Caco-2 (cell line): ENCODE measurements around the gene ABCG5. TPM values are rescaled to one million over a fixed set of nuclear protein-coding genes. Genes with fewer than 3 reads are reported as not detected.

Experiments
- Bru-seq: library from RNA; stranded (reverse); fragments of 400-500 nt; gene quantifications from one replicate; lab custom pipeline; 2021; lab: Mats Ljungman, UMichigan
- BruChase-seq, 2 experiments: library from RNA; stranded (reverse); fragments of 400-500 nt; gene quantifications; one replicate each; lab custom pipeline; 2021; lab: Mats Ljungman, UMichigan
- BruUV-seq: library from RNA; stranded (reverse); fragments of 400-500 nt; replicated peaks from 2 replicates; lab custom pipeline; 2021; lab: Mats Ljungman, UMichigan
- CTCF ChIA-PET: fragments of 300-600 bp; sonication (Branson Sonifier 250); formaldehyde crosslinking; loops from one replicate; lab custom pipeline; 2022; ENCODE audit warnings: antibody characterized with exemption; lab: Charles Lee
- POLR2A ChIA-PET: fragments of 300-600 bp; sonication (Branson Sonifier 250); formaldehyde crosslinking; loops from one replicate; lab custom pipeline; 2022; ENCODE audit warnings: antibody characterized with exemption; lab: Charles Lee
- DNase-seq, 2 experiments: peaks; one replicate each; pipeline versions ENCODE4 v3.0.0 to v3.0.0-alpha.2; 2020 to 2022
- H3K27me3 ChIP-seq: replicated peaks from 2 replicates; pipeline ENCODE4 v1.6.0; 2011; ENCODE audit warnings: low read length; ENCODE audit not compliant: control insufficient read depth, insufficient read depth
- H3K36me3 ChIP-seq: 2 replicates; pipeline ENCODE4 v1.5.1; 2011; ENCODE audit warnings: low read length; ENCODE audit not compliant: control insufficient read depth, insufficient read depth
- H3K4me1 ChIP-seq: fragments of 250-450 bp; sonication (Bioruptor Pico); 2 replicates; pipeline ENCODE4 v1.5.1; 2020; ENCODE audit warnings: mild to moderate bottlenecking
- H3K4me3 ChIP-seq: 2 replicates; pipeline ENCODE4 v1.5.1; 2011; ENCODE audit warnings: low read depth, mild to moderate bottlenecking, control low read depth, low read length
- H3K9me3 ChIP-seq: fragments of 250-450 bp; sonication (Bioruptor Pico); 2 replicates; pipeline ENCODE4 v1.5.1; 2020; ENCODE audit warnings: mild to moderate bottlenecking, moderate library complexity
- H3K27ac Mint-ChIP-seq: one replicate; pipeline ENCODE4 v1.8.0; 2022; ENCODE audit warnings: mixed read lengths; ENCODE audit not compliant: unreplicated experiment
- H3K27me3 Mint-ChIP-seq: one replicate; pipeline ENCODE4 v1.8.0; 2022; ENCODE audit warnings: mixed read lengths; ENCODE audit not compliant: insufficient read depth, unreplicated experiment
- H3K36me3 Mint-ChIP-seq: one replicate; pipeline ENCODE4 v1.8.0; 2022; ENCODE audit warnings: mild to moderate bottlenecking, mixed read lengths; ENCODE audit not compliant: insufficient read depth, unreplicated experiment
- H3K4me1 Mint-ChIP-seq: one replicate; pipeline ENCODE4 v1.8.0; 2022; ENCODE audit warnings: low read depth, mixed read lengths; ENCODE audit not compliant: unreplicated experiment
- H3K4me3 Mint-ChIP-seq: one replicate; pipeline ENCODE4 v1.8.0; 2022; ENCODE audit warnings: mild to moderate bottlenecking, moderate library complexity, mixed read lengths; ENCODE audit not compliant: unreplicated experiment
- H3K9me3 Mint-ChIP-seq: one replicate; pipeline ENCODE4 v1.8.0; 2022; ENCODE audit warnings: mixed read lengths; ENCODE audit not compliant: unreplicated experiment
- intact Hi-C: fragments of 100-400 bp; cut with micrococcal nuclease; formaldehyde crosslinking; loops from one replicate; pipeline ENCODE4 v1.10.0; 2022; ENCODE audit not compliant: unreplicated experiment
- long read RNA-seq: library from polyadenylated mRNA; stranded (forward); transcript quantifications from one replicate; pipeline ENCODE4 v2.0.0, GENCODE V29; 2022
- total RNA-seq: library from RNA; stranded (reverse); gene quantifications from 2 replicates; pipeline ENCODE4 v1.2.3, GENCODE V29; 2022
- TF ChIP-seq, protein P1 (sequence below), 2 experiments: fragments of 200-600 bp in 1 of 2; IDR thresholded peaks; 1 replicate in 1 of 2; 2 replicates in 1 of 2; pipeline versions ENCODE4 v1.5.1 to v1.8.0; 2011 to 2022; ENCODE audit warnings: antibody characterized with exemption in 1 of 2, control low read depth in 1 of 2, inconsistent platforms in 1 of 2, low read depth in 1 of 2, low read length in 1 of 2, mild to moderate bottlenecking in 1 of 2, moderate library complexity in 1 of 2; ENCODE audit not compliant: insufficient read depth in 1 of 2, severe bottlenecking in 1 of 2, unreplicated experiment in 1 of 2

ABCG5 gene
- total RNA-seq (not detected in 2 replicates), Bru-seq, nascent RNA (percentile 12 among the genes with signal in this experiment), BruChase-seq, experiment 1, labeled RNA remaining after a 2-hour chase (percentile 16 among the genes with signal in this experiment), BruChase-seq, experiment 2, labeled RNA remaining after a 6-hour chase (percentile 24 among the genes with signal in this experiment)
- long read RNA-seq, result 0 reads

DNA sequence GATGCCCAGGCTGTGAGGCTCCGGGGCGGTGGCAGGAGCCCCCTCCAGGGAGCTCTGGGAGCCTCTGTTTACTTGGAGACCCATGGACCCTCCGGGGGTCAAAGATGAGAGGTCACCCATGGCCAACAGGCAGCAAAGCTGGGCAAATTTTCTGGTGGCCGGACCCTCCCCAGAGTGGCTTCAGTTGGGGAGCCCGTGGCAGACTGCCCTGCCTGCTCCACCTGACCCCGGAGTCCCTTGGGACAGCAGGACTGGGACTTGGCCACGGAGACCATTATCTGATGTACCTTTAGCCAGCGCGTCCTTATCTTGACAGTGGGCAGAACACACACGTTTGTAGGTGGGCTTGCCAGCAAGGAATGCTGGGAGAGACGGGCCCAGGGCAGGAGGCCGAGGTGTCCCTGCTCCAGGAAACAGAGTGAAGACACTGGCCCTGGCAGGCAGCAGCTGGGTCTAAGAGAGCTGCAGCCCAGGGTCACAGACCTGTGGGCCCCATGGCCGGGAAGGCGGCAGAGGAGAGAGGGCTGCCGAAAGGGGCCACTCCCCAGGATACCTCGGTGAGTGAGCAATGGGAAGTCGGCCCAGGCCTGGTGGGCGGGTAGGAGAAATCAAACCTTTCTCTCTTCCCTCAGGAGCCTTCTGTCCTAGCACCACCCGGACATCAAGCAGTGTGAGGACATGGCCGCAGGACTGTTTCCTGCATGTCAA is at the start of gene ABCG5, which contains the start of gene ABCG8:
Gene ABCG5, minus strand, starts transcription at position 280 of the 708 bp plus-strand sequence. Its CDS starts 160 bp downstream, at position 120.
Gene ABCG8, plus strand, starts transcription at position 412 of the 708 bp plus-strand sequence. Its CDS starts 83 bp downstream, at position 495.
- DNase-seq, result no peak
- H3K36me3 ChIP-seq, result no peaks in the 10 kb centered on the region
- ChIA-PET POLR2A (no interaction called here), CTCF (no interaction called here)
- no peak within 1 kb of the TSS for H3K27ac Mint-ChIP-seq
- no peaks in the 10 kb centered on the region for H3K4me1 ChIP-seq
- no peaks in the 10 kb centered on the region for H3K9me3 ChIP-seq
- no peaks in the 10 kb centered on the region for H3K9me3 Mint-ChIP-seq
- no peaks in the 10 kb centered on the region for H3K27me3 Mint-ChIP-seq
- intact Hi-C loops, result no loop called here
- H3K36me3 Mint-ChIP-seq, result no peaks in the 10 kb centered on the region
- TF ChIP-seq, protein P1, sequence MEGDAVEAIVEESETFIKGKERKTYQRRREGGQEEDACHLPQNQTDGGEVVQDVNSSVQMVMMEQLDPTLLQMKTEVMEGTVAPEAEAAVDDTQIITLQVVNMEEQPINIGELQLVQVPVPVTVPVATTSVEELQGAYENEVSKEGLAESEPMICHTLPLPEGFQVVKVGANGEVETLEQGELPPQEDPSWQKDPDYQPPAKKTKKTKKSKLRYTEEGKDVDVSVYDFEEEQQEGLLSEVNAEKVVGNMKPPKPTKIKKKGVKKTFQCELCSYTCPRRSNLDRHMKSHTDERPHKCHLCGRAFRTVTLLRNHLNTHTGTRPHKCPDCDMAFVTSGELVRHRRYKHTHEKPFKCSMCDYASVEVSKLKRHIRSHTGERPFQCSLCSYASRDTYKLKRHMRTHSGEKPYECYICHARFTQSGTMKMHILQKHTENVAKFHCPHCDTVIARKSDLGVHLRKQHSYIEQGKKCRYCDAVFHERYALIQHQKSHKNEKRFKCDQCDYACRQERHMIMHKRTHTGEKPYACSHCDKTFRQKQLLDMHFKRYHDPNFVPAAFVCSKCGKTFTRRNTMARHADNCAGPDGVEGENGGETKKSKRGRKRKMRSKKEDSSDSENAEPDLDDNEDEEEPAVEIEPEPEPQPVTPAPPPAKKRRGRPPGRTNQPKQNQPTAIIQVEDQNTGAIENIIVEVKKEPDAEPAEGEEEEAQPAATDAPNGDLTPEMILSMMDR (IDR thresholded peaks at IDR 0.05; ENCODE audit: insufficient read depth in 1 of 2, low read depth in 1 of 2, low read length in 1 of 2, severe bottlenecking in 1 of 2, unreplicated experiment in 1 of 2), result no peak
- no TSS peak for BruUV-seq
- no peak within 1 kb of the TSS for H3K4me3 Mint-ChIP-seq
- no peaks in the 10 kb centered on the region for H3K4me1 Mint-ChIP-seq
- H3K4me3 ChIP-seq, result no peak within 1 kb of the TSS
- H3K27me3 ChIP-seq, result no peaks in the 10 kb centered on the region

DNA sequence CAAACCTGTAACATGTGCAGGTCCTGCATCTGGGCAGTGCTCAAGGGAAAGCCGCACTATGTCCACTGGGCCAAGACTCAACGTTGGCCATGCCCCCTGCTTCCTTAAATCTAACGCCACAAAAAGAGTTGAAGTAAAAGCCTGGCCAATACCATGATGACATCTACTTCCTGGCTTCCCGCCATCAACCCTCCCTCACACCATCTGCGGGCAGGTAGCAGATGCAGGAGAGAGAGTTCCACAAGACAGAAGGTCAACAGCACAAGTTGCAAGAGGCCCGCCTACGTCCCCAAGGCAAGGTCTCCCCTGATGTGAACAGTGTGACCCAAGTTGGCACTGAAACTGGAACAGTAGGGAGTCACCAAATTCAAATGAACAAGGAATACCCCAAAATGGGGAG is 48.5 kb upstream of the ABCG5 start:
- Mint-ChIP-seq H3K36me3 (peaks cover 99% of the 10 kb centered on the region), H3K27me3 (no peaks in the 10 kb centered on the region), H3K4me3 (no peak overlapping the region), H3K27ac (no peak overlapping the region), H3K9me3 (no peaks in the 10 kb centered on the region), H3K4me1 (peaks cover 7% of the 10 kb centered on the region)
- POLR2A ChIA-PET, result no interaction called here
- no peaks in the 10 kb centered on the region; the same call in 1 of the 2 replicates for H3K36me3 ChIP-seq
- H3K9me3 ChIP-seq, result no peaks in the 10 kb centered on the region
- no TSS peak for BruUV-seq
- no peak for DNase-seq
- no peak overlapping the region for H3K4me3 ChIP-seq
- no peaks in the 10 kb centered on the region for H3K27me3 ChIP-seq
- intact Hi-C loops, result no loop called here
- CTCF ChIA-PET, result no interaction called here
- TF ChIP-seq, protein P1 (IDR thresholded peaks at IDR 0.05; ENCODE audit: insufficient read depth in 1 of 2, low read depth in 1 of 2, low read length in 1 of 2, severe bottlenecking in 1 of 2, unreplicated experiment in 1 of 2), result no peak
- no peaks in the 10 kb centered on the region for H3K4me1 ChIP-seq

DNA sequence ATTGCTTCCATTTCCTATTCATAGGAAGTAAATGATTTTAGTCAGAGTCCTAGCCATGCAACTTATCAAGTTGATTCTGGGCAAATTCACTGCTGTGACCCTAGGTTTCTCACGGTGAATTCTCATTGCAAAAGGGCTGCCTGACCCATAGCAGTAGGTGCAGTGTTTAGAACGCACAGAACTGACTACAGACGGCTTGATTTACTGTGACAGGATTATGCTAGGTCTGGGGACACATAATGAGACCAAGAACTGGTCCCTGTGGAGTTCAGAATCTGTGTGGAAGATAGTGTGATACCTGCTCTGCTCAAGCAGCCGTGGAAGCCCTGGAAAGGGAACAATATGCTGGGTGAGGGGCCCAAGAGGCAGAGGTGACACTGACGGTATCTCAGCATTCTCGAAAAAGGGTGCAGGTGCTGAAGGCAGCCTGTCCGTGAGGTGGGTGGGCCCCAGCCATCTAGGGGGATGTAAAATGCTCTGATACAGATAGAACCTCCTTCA is 46.5 kb upstream of the ABCG5 start:
- Histone ChIP-seq H3K4me3 (no peak overlapping the region), H3K36me3 (no peaks in the 10 kb centered on the region; the same call in 1 of the 2 replicates), H3K9me3 (no peaks in the 10 kb centered on the region), H3K27me3 (no peaks in the 10 kb centered on the region), H3K4me1 (no peaks in the 10 kb centered on the region; the same call in 1 of the 2 replicates)
- no TSS peak for BruUV-seq
- Mint-ChIP-seq H3K27ac (peak overlapping the region; percentile 42), H3K9me3 (no peaks in the 10 kb centered on the region), H3K36me3 (peaks cover 87% of the 10 kb centered on the region), H3K27me3 (no peaks in the 10 kb centered on the region), H3K4me1 (peaks cover 10% of the 10 kb centered on the region), H3K4me3 (no peak overlapping the region)
- CTCF ChIA-PET, result no interaction called here
- DNase-seq, result no peak
- TF ChIP-seq, protein P1 (IDR thresholded peaks at IDR 0.05; ENCODE audit: insufficient read depth in 1 of 2, low read depth in 1 of 2, low read length in 1 of 2, severe bottlenecking in 1 of 2, unreplicated experiment in 1 of 2), result no peak
- POLR2A ChIA-PET, result no interaction called here
- intact Hi-C loops, result no loop called here
